ENCODE measurements around the gene TFPI.

Gene TFPI

GRCh38 chr2:187461294-187462261, 92.7 kb downstream of the TFPI start:
- no peak for TF ChIP-seq CTCF (IDR thresholded peaks at IDR 0.05; ENCODE audit: low read depth, low read length)
- no peaks in the 10 kb centered on the region for H3K9me3 ChIP-seq (ENCODE audit: severe bottlenecking)
- H3K4me3 ChIP-seq (ENCODE audit: low read depth, low read length) = no peak overlapping the region
- no peaks in the 10 kb centered on the region for H3K36me3 ChIP-seq
- no peaks in the 10 kb centered on the region for H3K27me3 ChIP-seq (ENCODE audit: insufficient read depth, low read depth, severe bottlenecking)
- H3K27ac ChIP-seq = no peak overlapping the region
- no peak for DNase-seq

GRCh38 chr2:187459256-187459655, 95.0 kb downstream of the TFPI start:
- Histone ChIP-seq H3K9me3 (ENCODE audit: severe bottlenecking) (no peaks in the 10 kb centered on the region), H3K36me3 (no peaks in the 10 kb centered on the region), H3K27me3 (ENCODE audit: insufficient read depth, low read depth, severe bottlenecking) (no peaks in the 10 kb centered on the region), H3K4me3 (ENCODE audit: low read depth, low read length) (no peak overlapping the region), H3K27ac (no peak overlapping the region)
- no peak for DNase-seq
- TF ChIP-seq CTCF (IDR thresholded peaks at IDR 0.05; ENCODE audit: low read depth, low read length) = no peak

- no peak overlapping the region for H3K4me3 ChIP-seq (ENCODE audit: low read depth, low read length)
- no peaks in the 10 kb centered on the region for H3K9me3 ChIP-seq (ENCODE audit: severe bottlenecking)
- no peaks in the 10 kb centered on the region for H3K27me3 ChIP-seq (ENCODE audit: insufficient read depth, low read depth, severe bottlenecking)
- TF ChIP-seq CTCF (IDR thresholded peaks at IDR 0.05; ENCODE audit: low read depth, low read length) = no peak
- no peak for DNase-seq
- H3K36me3 ChIP-seq = no peaks in the 10 kb centered on the region
- no peak overlapping the region for H3K27ac ChIP-seq
Observed at GRCh38 chr2:187453078-187453641, 101.1 kb downstream of the TFPI start.

- no peak for TF ChIP-seq CTCF (IDR thresholded peaks at IDR 0.05; ENCODE audit: low read depth, low read length)
- DNase-seq = no peak
- no peak overlapping the region for H3K4me3 ChIP-seq (ENCODE audit: low read depth, low read length)
Observed at GRCh38 chr2:187451510-187451909, 102.7 kb downstream of the TFPI start.

GRCh38 chr2:187447336-187447735, 106.9 kb downstream of the TFPI start:
- no peak overlapping the region for H3K27ac ChIP-seq
- H3K27me3 ChIP-seq (ENCODE audit: insufficient read depth, low read depth, severe bottlenecking) = no peaks in the 10 kb centered on the region
- TF ChIP-seq CTCF (IDR thresholded peaks at IDR 0.05; ENCODE audit: low read depth, low read length) = no peak
- H3K36me3 ChIP-seq = no peaks in the 10 kb centered on the region
- no peaks in the 10 kb centered on the region for H3K9me3 ChIP-seq (ENCODE audit: severe bottlenecking)
- no peak for DNase-seq
- no peak overlapping the region for H3K4me3 ChIP-seq (ENCODE audit: low read depth, low read length)

More at GRCh38 chr2:187451510-187451909, 102.7 kb downstream of the TFPI start:
- Histone ChIP-seq H3K27me3 (ENCODE audit: insufficient read depth, low read depth, severe bottlenecking) (no peaks in the 10 kb centered on the region), H3K27ac (no peak overlapping the region), H3K36me3 (no peaks in the 10 kb centered on the region), H3K9me3 (ENCODE audit: severe bottlenecking) (no peaks in the 10 kb centered on the region)
